GM23248 (cell line): ENCODE results near the gene ADGRA3.

Source experiments
- EZH2 ChIP-seq: fragments of 200-600 bp; sonication (generic); IDR thresholded peaks from 2 replicates; pipeline ENCODE4 v1.6.1; 2018; ENCODE audit warnings: antibody characterized with exemption, mild to moderate bottlenecking; ENCODE audit not compliant: insufficient read depth, poor library complexity, severe bottlenecking
- EZH2phosphoT487 ChIP-seq: fragments of 200-600 bp; sonication (generic); IDR thresholded peaks from 2 replicates; pipeline ENCODE4 v1.6.1; 2018; ENCODE audit warnings: antibody characterized with exemption, moderate library complexity, mild to moderate bottlenecking, low read depth; ENCODE audit not compliant: insufficient read depth

DNA sequence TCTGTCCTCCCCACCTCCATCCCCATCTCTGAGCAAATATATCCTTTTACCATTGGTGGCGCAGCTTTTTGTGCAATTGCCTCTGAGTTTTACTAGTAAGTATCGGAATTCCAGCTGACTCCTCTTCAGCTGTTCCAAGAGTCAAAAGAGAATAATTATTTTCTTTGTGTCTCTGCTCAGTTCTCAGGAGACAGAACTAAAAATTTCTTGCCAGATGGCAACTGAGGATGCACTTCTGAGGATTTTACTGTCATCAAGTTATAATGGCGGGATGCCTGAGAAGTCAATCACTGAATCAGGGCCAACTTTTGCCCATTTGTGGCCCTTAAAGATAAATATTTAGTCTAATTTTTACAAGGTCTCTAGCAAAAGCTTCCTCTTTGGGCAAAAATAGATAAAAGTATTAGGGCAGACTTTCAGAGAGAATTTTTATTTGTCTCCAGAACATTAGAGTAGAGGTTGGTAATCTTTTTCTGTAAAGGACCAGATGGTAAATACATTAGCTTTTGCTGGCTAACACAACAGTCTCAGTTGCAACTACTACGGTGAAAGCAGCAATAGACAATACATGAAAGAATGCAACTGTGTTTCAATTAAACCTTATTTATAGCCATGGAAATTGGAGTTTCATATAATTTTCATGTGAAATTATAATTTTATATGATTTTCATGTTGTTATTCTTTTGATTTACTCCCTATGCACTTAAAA, 15.6 kb upstream of the ADGRA3 start:
- no peak for TF ChIP-seq EZH2
- TF ChIP-seq EZH2phosphoT487, result no peak
